Measurements from ENCODE around the gene FGFBP3. TPM values are rescaled to one million over a fixed set of nuclear protein-coding genes. Genes with fewer than 3 reads are reported as not detected.

Gene FGFBP3
- total and polyA plus RNA-seq, 2 of the 13 experiments (the other 11 are each of a cell fraction or from before 2014, with no cell fraction given), result 0.50 to 2.0 TPM

DNA sequence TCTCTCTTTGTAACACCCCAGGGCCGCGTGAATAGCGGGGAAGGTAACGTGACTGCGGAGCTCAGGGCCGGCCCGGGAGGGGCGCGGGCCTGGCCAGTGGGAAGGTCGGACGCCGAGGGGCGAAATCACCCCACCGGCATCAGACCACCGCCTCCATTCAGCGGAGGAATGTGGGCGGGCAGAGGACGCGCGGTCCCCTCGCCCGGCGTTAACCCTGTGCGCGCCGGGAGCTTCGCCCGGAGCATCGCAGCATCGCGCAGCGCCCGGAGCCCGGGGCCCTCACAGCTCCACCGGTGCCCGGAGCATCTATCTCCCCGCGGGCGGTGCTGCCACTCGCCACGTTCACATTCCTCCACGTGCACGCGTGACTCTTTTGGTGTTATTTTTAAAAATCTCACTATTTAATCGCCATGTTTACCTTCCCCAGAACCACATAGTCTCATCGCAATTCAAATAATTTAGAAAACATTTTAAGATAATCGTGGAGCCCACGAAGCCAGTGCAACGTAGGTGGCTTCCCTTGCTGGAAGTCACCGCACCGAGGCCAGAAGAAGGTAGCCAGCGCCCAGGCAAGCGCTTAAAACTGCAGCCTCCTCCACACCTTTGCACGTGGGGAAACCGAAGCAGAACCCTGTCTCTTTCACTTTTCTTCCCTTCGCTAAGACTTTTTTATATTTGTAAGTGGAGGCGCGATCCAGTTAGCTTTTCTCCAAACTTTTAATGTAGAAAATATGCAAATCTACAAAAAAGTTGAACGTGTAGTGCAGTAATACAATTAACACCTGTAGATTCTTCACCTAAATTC lies 21.8 kb downstream of the FGFBP3 start (continued):
- TF ChIP-seq, protein P1, sequence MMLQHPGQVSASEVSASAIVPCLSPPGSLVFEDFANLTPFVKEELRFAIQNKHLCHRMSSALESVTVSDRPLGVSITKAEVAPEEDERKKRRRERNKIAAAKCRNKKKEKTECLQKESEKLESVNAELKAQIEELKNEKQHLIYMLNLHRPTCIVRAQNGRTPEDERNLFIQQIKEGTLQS (CRISPR knock-in tag; IDR thresholded peaks at IDR 0.05), result 0 out of 2 replicates have a peak, but pooled peaks have one; percentile 22
- TF ChIP-seq, protein P2, sequence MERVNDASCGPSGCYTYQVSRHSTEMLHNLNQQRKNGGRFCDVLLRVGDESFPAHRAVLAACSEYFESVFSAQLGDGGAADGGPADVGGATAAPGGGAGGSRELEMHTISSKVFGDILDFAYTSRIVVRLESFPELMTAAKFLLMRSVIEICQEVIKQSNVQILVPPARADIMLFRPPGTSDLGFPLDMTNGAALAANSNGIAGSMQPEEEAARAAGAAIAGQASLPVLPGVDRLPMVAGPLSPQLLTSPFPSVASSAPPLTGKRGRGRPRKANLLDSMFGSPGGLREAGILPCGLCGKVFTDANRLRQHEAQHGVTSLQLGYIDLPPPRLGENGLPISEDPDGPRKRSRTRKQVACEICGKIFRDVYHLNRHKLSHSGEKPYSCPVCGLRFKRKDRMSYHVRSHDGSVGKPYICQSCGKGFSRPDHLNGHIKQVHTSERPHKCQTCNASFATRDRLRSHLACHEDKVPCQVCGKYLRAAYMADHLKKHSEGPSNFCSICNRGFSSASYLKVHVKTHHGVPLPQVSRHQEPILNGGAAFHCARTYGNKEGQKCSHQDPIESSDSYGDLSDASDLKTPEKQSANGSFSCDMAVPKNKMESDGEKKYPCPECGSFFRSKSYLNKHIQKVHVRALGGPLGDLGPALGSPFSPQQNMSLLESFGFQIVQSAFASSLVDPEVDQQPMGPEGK (CRISPR knock-in tag; IDR thresholded peaks at IDR 0.05), result peak; percentile 62
- TF ChIP-seq NFKBIZ (CRISPR knock-in tag; IDR thresholded peaks at IDR 0.05), result 0 out of 2 replicates have a peak, but pooled peaks have one; percentile 27
- TF ChIP-seq ZNF775 (CRISPR knock-in tag; IDR thresholded peaks at IDR 0.05; ENCODE audit: borderline replicate concordance), result no peak
- peak; percentile 56; the same call in 1 of the 2 replicates for TF ChIP-seq ZNF274 (CRISPR knock-in tag; IDR thresholded peaks at IDR 0.05)
- peak; percentile 77; the same call in 1 of the 2 replicates for TF ChIP-seq NRL (CRISPR knock-in tag; IDR thresholded peaks at IDR 0.05; ENCODE audit: borderline replicate concordance)
- no peak for TF ChIP-seq CENPX (CRISPR knock-in tag; IDR thresholded peaks at IDR 0.05)
- TF ChIP-seq, protein P3, sequence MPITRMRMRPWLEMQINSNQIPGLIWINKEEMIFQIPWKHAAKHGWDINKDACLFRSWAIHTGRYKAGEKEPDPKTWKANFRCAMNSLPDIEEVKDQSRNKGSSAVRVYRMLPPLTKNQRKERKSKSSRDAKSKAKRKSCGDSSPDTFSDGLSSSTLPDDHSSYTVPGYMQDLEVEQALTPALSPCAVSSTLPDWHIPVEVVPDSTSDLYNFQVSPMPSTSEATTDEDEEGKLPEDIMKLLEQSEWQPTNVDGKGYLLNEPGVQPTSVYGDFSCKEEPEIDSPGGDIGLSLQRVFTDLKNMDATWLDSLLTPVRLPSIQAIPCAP (CRISPR knock-in tag; IDR thresholded peaks at IDR 0.05; ENCODE audit: low read depth), result no peak
- TF ChIP-seq ZNF644 (CRISPR knock-in tag; IDR thresholded peaks at IDR 0.05; ENCODE audit: low read depth), result no peak
- TF ChIP-seq SMAD9 (CRISPR knock-in tag; IDR thresholded peaks at IDR 0.05), result no peak
- TF ChIP-seq BCL6 (CRISPR knock-in tag; IDR thresholded peaks at IDR 0.05), result no peak
- TF ChIP-seq ELF1 (CRISPR knock-in tag; IDR thresholded peaks at IDR 0.05), result no peak
- TF ChIP-seq KDM4B (CRISPR knock-in tag; IDR thresholded peaks at IDR 0.05), result no peak
- peak; percentile 30; the same call in 1 of the 2 replicates for TF ChIP-seq HOXD1 (CRISPR knock-in tag; IDR thresholded peaks at IDR 0.05)
- peak; percentile 28; the same call in 1 of the 2 replicates for TF ChIP-seq ZNF331 (CRISPR knock-in tag; IDR thresholded peaks at IDR 0.05)
- no peak for TF ChIP-seq ZKSCAN5 (CRISPR knock-in tag; IDR thresholded peaks at IDR 0.05)
- TF ChIP-seq KAT8 (CRISPR knock-in tag; IDR thresholded peaks at IDR 0.05), result peak; percentile 51; the same call in 1 of the 2 replicates
- no peak for TF ChIP-seq PITX1 (CRISPR knock-in tag; IDR thresholded peaks at IDR 0.05)
- TF ChIP-seq, protein P4, sequence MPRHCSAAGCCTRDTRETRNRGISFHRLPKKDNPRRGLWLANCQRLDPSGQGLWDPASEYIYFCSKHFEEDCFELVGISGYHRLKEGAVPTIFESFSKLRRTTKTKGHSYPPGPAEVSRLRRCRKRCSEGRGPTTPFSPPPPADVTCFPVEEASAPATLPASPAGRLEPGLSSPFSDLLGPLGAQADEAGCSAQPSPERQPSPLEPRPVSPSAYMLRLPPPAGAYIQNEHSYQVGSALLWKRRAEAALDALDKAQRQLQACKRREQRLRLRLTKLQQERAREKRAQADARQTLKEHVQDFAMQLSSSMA (CRISPR knock-in tag; IDR thresholded peaks at IDR 0.05), result peak; percentile 66; the same call in 1 of the 2 replicates
- TF ChIP-seq, protein P5, sequence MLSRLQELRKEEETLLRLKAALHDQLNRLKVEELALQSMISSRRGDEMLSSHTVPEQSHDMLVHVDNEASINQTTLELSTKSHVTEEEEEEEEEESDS (CRISPR knock-in tag; IDR thresholded peaks at IDR 0.05; ENCODE audit: borderline replicate concordance), result no peak
- TF ChIP-seq, protein P6, sequence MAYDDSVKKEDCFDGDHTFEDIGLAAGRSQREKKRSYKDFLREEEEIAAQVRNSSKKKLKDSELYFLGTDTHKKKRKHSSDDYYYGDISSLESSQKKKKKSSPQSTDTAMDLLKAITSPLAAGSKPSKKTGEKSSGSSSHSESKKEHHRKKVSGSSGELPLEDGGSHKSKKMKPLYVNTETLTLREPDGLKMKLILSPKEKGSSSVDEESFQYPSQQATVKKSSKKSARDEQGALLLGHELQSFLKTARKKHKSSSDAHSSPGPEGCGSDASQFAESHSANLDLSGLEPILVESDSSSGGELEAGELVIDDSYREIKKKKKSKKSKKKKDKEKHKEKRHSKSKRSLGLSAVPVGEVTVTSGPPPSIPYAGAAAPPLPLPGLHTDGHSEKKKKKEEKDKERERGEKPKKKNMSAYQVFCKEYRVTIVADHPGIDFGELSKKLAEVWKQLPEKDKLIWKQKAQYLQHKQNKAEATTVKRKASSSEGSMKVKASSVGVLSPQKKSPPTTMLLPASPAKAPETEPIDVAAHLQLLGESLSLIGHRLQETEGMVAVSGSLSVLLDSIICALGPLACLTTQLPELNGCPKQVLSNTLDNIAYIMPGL (CRISPR knock-in tag; IDR thresholded peaks at IDR 0.05; ENCODE audit: borderline replicate concordance in 1 of 2, low read depth in 1 of 2), result 0 out of 4 replicates have a peak, but pooled peaks of 1 of the 2 experiments have one; percentile 23
- no peak for TF ChIP-seq EZH2 (conservative IDR thresholded peaks at IDR 0.05; ENCODE audit: low read depth, low read length)

Measured in HepG2 (cell line).